Stimulated activated CD4-positive, alpha-beta T cell treated with anti-CD3 and anti-CD28 coated beads, Interleukin-1b, Interleukin-23, amount 100 ng/mL, for 48 hours (primary cell): ENCODE results near the gene CROCC2.
"Not testable (repeated sequence)": the region's sequence is repeated elsewhere in the genome, so short reads cannot be mapped to it uniquely, and the experiment has no call there.

Experiments
- DNase-seq: peaks from one replicate; pipeline ENCODE4 v3.0.0-alpha.2; 2020

Gene CROCC2

DNA sequence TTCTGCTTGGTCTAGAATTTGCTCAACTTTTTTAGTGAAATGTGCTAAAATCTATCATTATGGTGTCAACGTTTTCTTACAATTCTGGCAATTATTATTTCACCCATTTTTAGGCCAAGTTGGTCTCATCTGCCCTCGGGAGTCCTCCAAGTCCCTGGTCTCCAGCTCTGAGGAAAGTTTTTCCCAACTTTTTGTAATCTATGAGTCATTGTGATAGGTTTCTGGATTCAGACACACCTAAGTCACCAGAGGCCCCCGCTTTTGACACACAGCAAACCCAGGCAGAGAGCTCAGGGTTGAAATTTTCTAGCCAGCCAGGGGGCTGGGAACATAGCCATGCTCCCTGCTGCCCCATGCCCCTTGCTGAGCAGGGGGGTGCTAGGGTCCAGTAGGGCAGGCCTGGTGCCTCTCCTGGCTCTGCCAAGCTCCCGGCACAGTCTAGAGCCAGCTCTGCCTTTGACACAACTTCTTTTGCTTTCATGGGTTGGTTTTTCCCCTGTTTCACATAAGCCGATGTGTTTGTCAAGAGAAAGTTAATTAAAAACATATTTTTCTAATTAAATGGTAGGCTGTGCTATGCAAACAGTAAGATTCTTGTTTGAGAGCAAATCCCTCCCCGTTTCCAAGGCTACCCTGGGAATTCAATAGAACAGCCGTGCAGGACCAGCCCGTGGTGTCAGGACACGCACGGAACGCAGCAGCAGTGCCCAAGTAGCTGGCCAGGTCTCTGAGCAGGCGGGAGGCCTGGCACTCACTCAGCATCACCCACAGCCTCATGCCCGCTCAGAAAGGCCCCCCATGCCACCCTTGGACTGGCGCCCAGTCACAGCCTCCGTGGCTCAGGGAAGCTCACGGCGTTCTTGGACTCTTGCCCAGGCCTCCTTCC lies 66.7 kb downstream of the CROCC2 start:
- no peak for DNase-seq

DNA sequence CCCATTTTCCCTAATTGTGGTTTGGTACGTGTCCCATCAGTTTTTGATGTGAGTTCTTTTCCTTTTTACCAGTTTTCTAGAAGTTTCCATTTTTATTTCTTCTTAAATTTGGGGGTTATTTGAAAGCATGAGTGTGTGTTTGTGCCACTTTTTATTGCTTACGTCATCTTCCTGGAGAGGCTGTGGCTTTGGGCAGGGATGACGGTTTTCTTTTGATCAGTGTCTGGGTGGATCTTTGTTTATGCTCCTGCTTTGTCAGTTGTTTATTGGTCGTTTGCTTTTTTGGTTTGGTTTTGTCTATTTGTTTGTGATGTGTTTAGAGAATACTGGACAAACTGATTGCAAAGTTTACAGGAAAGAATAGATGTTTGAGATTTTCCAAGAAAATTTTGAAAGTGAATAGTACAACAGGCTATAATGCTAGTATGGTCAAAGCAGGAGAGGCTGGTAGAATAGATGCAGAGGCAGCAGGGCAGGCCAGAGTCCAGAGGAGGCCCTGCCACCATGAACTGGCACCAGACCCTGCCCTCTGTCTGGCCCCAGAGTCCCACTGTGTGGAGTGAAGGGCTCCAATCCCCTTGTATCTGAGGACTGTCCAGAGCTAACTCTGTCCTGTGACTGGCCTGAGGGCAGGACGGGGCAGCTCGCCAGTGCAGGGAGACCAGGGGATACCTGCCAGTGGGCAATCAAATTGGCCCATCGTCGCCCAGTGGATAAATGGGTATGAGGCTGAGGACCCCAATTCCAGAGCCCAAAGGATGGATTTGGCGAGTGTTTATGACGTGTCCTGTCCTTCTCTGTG lies 68.8 kb downstream of the CROCC2 start:
- no peak for DNase-seq

DNA sequence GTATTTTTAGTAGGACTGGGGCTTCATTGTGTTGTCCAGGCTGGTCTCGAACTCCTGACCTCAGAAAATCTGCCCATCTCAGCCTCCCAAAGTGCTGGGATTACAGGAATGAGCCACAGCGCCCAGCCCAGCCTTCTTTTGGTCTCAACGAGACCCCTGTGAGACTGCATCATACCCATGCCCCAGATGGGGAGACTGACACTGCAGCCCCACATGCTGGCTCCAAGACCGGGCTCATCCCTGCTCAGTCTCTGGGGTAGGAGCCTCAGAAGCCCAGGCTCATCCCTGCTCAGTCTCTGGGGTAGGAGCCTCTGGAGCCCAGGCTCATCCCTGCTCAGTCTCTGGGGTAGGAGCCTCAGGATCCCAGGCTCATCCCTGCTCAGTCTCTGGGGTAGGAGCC lies 69.8 kb downstream of the CROCC2 start:
- DNase-seq: not testable (repeated sequence)

DNA sequence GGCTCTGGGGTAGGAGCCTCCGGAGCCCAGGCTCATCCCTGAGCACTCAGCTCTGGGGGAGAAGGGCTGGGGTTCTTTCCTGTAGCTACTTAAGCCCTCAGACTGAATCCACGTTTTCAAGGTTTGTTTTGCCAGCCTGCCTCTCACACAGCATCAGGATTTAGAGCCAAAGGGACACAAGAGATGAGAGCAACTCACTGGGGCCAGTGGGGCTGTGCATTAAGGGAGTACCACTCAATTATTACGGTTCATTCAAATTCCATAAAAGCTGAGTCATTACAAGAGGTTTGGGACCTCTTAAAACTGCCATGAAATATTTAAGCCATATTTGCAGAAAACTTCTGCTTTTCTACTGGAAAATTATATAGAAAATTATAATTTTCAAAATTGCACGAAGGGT lies 75.1 kb downstream of the CROCC2 start:
- DNase-seq: no peak

DNA sequence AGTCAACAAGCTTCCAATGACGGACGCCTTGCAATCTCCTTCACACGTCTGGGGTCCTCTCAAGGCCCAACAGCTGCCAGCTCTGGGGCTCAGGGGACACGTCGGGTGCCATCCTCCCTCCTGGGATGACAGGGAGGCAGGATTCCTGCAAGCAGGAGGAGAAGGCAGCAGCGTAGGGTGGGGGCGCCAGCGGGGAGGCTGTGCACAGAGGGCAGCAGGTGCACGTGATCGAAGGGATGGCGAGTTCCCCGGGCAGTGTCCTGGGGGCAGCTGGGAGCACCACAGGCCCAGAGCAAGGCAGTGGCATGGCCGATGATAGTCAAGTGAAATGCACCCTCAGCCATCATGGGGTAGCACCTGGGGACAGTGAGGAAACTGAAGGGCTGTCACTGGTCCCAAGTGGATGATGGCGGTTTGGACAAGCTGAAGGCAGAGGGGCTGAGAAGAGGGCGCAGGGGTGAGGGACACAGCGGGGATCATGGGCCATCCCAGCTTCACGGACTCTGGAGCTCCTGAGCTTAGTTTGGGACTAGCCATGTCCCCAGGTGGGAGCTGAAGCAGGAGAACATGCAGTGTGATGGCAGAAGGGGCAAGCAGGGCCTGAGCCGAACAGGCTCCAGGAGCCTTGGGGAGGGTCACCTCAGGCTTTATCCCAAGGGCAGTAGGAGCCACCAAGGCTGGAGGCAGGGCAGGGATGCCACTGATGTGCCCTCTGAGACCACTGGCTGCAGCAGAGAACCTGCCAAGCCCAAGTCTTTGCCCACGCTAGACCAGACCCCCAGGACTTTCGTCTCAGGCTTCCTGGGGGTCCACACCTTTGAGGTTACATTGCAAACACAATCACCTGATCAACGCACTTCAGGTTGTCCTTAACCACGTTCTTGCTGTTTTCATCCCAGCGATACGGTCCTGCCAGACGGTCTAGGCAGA lies 76.0 kb downstream of the CROCC2 start:
- DNase-seq: no peak

DNA sequence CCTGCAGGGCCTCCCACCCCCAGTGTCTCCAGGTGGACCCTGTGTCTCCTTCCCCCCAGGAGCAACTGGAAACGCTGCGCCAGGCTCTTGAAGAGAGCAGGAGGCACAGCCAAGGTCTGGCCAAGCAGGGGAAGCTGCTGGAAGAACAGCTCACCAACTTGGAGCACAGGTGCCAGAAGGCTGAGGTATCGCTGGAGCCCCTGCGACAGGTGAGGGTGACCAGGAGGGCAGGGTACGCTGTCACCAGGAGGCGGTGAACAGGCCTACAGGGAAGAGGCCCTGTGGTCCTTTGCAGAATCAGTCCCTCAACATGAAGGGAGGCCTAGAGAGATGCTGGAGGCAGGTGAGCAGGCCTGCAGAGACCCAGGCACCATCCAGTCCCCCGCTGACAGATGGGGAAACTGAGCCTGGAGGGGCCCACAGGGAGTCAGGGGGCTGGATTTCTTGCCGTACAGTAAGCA lies 76.7 kb downstream of the CROCC2 start:
- peak; percentile 0 for DNase-seq

DNA sequence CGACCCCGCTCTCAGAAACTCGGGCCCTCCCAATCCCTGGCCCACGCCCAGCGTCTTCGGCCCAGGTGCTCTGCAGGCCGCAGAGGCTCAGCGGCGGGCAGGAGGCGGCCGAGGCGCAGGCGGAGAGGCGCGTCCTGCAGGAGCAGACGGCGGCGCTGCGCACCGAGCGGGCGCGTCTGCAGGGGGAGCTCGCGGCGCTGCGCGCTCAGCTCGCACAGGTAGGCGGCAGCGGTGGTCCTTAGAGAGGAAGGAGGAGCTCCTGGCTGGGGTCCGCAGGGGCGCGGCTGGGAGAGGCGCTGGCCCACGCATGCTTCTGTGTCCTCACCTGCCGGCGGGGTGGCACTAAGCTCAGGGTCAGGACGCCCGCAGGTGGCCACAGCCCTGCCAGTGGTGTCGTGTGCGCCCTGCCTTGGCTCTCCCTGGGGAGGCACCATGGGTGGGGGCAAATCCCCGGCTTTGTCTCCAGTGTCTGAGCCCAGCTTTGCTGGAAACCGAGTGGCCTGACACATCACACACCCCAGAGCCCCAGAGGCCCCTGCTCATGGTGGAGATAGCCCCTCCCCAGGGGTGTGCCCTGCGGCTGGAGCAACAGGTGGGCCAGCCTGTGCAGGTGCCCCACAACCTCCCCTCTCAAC lies 77.3 kb downstream of the CROCC2 start:
- peak; percentile 8 for DNase-seq

DNA sequence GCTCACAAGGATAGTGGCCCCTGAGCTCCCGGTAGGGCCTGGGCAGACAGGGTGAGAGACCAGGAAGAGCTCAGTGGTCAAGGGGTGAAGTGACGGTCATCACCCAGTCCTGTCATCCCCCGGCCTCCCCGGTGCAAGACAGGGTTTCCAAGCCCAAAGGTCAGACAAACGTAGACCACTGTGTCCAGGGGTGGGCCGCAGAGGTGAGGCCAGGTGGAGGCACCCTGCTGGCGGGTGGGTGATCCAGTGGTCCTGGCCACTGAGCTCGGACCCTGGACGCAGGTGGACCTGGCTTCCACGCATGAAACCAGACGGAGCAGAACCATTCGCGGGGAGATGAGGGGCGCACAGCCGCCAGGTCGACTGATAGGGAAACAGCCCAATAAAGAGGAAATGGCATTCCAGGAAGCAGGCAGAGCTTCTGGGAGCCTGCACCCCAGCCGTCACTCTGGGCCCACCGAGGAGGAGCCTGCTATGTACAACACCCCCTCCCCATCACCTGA lies 77.9 kb downstream of the CROCC2 start:
- DNase-seq: peak; percentile 0

DNA sequence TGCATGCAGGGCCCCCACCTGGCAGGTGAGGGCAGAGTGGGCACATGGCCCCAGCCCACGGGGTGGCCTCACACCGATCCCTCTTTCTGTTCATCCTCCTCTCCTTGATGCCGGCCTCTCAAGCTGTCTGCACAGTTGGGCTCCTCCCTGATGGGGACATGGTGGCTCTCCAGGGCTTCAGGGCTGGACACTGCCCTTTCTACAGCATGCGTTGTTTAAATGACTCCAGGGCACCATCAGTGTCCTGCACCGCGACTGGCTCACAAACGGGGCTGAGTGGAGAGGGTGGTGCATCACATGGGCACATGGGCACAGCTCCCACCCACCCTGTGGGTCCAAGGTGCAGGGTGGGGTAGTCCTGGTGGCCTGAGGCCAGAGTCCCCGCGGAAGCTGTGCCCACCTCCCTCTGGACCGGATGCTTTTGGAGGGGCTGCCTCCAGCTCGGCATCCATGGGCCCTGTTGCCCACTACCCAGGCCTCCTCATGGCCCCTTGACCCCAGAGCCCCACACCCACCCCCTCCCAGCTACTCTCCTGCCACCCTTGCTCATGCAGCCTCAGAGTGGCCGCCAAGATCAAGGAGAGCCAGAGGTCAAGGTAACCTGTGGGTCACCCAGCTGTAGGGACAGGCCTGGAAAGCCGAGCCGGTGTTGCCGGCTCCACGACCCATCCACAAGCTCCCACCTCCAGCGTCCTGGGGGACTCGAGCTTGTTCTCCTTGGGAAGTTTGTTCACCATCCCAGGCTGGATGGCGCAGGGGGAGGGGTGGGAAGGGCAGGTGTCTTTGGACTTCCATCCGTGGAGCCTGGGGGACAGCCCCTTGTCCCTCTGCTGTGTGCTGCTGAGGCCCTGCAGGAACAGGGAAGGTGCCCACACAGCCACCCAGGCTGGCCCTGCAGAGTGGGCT lies 80.0 kb downstream of the CROCC2 start:
- peak; percentile 0 for DNase-seq

DNA sequence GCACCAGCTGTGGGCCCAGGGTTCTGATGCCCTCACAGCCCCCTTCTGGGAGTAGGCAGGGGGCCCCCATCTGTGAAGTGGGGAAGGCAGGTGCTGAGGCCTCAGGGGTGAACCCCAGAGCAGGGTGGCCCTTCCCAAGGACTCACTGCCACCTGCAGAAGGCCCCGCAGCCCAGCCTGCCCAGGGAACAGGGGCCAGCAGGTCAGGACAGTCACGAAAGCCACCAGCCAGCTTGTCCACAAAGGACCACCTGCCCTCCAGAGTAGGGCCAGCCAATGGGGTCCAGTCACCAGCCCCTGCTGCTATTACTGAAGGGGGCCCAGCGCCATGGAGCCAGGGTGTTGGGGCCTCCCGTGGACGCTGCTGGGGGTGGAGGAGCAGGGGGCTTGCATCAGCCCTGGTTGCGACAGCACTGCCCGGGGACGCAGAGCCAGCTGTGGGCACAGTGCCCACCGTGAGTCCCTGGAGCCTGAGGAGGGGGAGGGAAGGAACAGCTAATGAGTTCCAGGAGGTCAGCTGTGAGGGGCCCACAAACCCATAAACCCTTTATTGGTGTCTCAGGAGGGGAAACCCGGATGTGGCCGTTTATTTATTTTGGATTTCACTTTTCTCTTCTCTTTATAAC lies 80.8 kb downstream of the CROCC2 start:
- DNase-seq: peak; percentile 1

DNA sequence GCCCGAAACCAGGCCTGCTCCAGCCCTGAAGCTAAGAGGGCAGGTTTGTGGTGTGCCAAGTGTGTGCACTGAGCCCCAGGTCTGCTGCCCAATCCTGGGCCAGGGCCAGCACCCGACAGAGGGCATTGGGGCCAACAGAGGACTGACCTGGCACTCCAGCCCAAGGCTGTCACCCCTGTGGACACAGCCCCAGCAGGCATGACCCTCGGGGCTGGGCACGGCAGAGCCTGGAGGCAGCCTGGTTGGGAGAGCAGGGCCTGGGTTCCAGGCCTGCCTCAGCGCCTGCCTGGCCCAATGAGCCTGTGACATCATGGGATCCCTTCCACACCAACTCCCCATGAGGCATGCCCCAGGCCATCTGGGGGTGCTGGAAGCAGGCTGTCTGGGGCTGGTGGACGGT lies 81.5 kb downstream of the CROCC2 start:
- no peak for DNase-seq

DNA sequence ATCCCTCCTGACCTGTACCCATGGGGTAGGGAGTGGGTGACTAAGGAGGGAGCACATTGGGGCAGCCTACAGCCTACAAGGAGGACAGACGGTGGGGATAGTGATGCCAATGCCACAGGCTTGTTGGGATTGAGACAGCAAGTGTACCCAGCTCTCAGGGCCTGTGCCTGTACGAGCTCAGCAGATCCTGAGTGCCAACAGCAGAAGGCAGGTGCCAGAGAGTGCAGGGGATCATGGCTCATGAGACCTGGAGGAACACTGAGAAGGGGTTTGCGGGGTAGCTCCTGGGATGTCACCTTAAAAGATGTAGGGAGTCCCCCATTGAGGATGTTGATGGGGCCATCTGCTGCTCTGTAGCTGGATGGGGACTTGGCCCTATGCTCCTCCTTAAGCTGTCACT lies 82.0 kb downstream of the CROCC2 start:
- DNase-seq: no peak

DNA sequence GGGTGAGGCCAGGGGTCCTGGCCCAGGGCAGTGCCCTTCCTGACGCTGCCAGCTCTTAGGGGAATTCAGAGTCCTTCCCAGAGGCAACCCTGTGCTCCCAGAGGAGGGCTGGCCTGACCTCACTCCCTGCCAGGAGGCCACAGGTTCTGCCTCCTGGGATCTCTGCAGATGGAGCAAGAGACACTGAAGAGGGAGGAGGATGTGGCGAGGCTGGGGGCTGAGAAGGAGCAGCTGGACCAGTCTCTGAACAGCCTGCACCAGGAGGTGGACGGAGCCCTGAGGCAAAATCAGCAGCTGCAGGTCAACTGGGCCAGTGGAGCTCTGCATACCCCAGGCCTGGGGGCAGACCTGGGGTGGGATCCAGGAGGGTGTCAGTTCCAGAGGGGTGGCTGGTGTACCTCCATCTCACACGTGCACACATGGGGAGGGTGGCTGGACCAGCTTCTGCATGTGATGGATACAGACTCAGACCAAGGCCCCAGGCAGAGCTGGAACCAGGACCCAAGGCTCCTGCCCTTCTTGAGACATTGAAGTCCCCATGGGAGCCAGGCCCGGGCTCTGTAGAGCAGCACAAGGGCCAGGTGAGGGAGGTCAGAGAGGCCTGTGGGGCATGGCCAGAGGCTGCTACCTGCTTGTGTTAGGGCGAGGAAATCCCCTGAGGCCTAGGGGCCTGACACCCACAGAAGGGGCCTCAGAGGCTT lies 82.6 kb downstream of the CROCC2 start:
- DNase-seq: no peak

DNA sequence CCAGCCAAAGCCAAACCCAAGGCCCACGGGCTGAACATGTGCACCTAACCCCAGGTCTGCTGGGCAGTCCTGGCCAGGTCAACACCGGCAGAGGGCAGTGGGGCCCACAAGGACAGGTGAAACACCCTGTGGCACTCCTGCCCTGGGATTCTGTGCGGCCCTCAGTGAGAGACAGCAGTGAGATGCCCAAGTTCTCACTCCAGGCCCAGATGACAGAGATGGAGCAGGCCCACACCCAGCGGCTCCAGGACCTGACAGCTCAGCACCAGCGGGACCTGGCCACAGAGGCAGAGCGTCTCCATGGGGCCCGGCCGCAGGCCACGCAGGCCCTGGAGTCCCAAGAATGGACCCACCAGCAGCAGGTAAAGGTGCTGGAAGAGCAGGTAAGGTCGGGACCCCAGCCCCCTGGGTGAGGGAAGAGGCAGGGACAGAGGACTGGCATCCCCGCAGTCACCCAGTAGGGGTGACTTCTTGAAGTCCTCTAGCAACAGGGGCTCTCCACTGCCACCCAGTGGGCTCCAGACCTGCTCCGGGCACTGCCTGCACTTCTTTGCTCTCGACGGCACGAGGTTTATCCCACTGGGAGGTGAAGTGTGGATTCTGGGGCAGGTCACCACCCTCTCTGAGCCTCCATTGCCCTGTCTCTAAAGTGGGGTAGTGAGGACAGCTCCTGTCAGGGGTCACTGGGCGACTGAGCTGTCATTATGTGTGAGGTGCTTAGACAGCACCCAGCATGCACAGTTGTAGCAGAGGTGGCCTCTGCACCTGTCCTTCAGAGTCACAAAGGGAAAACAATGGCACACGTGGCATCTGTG lies 83.5 kb downstream of the CROCC2 start:
- DNase-seq: no peak

DNA sequence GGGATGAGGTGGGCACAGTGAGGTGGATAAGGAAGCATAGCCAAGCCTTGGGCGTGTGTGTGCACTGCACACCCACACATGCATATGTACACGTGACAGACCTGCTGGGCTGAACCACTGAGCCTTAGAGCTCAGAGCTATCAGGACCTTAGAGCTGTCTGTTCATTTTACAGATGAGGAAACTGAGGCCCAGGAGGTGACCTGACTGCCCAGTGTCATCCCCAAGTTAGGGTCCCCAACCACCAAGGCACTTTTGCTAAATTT lies 84.1 kb downstream of the CROCC2 start:
- no peak for DNase-seq

DNA sequence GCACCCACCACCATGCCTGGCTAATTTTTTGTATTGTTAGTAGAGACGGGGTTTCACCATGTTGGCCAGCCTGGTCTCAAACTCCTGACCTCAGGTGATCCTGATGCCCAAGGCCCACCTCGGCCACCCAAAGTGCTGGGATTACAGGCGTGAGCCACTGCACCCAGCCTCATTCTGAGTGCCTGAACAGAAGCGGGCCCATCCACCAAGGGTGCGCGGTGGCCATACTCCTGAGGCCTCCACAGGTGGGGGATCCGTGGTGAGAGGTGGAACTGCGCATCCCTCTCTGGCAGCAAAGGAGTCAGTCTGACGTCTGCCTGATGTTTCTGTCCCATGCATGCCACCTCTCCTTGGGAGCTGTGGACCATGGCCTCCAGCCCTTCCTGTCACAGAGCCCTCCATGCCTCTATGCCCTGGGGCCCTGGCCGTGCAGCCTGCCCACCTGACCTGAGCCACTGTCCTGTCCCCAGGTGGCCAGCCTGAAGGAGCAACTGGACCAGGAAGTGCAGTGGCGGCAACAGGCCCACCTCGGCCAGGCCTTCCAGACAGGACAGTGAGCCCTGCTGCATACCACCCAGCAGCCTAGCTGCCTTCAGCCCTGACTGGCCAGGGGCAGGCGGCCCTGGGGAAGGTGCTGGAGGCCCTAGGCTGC lies 84.7 kb downstream of the CROCC2 start:
- no peak for DNase-seq

DNA sequence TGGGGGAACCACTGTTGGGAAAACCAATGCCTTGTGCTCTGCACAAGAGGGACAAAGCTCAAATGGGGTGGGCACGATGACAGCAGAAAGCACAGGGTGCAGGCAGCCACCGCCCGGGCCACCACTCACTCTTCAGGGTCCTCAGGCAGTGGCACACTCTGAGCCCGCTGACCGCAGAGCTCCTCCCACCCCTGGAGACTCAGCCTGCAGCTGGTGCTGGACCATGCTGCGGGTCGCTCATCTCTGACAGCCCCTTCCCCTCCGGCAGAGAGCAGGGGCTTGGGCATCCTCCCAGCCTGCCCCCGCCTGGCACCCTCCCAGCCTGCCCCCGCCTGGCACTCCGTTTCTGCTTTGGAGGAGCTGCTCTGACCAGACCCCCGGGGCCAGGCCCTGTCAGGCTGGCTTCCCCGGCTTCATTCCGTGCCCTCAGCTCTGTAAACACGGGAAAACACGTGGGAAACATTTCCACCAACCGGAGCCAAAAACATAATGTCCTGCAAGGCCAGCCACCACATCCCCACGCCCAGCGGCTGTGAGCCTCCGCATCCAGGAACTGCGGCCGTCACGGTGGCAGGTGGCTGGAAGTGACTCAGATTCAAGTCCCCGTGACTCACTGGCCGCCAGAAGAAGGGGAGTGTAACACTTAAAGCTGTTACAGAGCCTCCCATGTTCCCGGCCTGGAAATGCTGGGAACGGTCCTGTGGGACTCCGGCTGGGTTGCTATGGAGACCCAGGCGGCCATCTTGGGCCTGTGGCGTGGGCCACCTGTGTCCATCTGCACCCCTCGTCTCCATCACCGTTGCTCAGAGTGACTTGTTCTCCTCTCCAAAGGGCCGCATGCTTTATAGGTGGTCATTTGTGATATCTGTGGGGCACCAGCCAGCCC lies 85.5 kb downstream of the CROCC2 start:
- DNase-seq: no peak
